ENCODE data around the gene LRRC38. TPM values are rescaled to one million over a fixed set of nuclear protein-coding genes. Genes with fewer than 3 reads are reported as not detected.

Gene LRRC38
- total and polyA plus RNA-seq, 2 of the 8 experiments (the other 6 are each of a cell fraction or from before 2014, with no cell fraction given), result 0.17 to 0.63 TPM

GRCh38 chr1:13500806-13501205, 13.0 kb downstream of the LRRC38 start:
- H2BK12ac ChIP-seq (ENCODE audit: low read depth, low read length), result no peak overlapping the region
- H3K18ac ChIP-seq (ENCODE audit: extremely low read depth, low read length), result no peak overlapping the region
- no peaks in the 10 kb centered on the region for H3K79me1 ChIP-seq (ENCODE audit: low read depth, low read length)
- H2BK20ac ChIP-seq (ENCODE audit: low read length), result no peak overlapping the region
- no peak overlapping the region for H3K4me2 ChIP-seq (ENCODE audit: insufficient read depth in 1 of 2, low read depth in 2 of 2, low read length in 2 of 2)
- ChIA-PET POLR2A (ENCODE audit: partially characterized antibody) (no interaction called here), CTCF (ENCODE audit: partially characterized antibody) (interaction anchor here (1.7 kb wide), 1 partner anchor 16 kb away, joined by 7 read pairs; no protein-coding TSS in a partner anchor)
- TF ChIP-seq TAF1 (IDR thresholded peaks at IDR 0.05; ENCODE audit: low read depth, low read length), result no peak
- no peak overlapping the region for H3K23ac ChIP-seq (ENCODE audit: insufficient read length)
- H3K9ac ChIP-seq (replicated peaks in 1 of 4; ENCODE audit: extremely low read depth in 1 of 4, low read depth in 3 of 4, low read length in 3 of 4), result no peak overlapping the region
- no peaks in the 10 kb centered on the region; a peak in 2 of 7 replicates for H3K27me3 ChIP-seq (replicated peaks in 1 of 4; ENCODE audit: control insufficient read depth in 3 of 4, extremely low read depth in 1 of 4, insufficient read depth in 3 of 4, low read length in 3 of 4)
- no peak overlapping the region for H2BK120ac ChIP-seq (replicated peaks; ENCODE audit: low read depth, low read length)
- H2BK15ac ChIP-seq (ENCODE audit: low read length), result no peak overlapping the region
- H3K56ac ChIP-seq (replicated peaks; ENCODE audit: insufficient read length, low read depth, low read length), result no peak overlapping the region
- H4K20me1 ChIP-seq (replicated peaks in 1 of 2; ENCODE audit: control insufficient read depth in 1 of 2, insufficient read depth in 2 of 2, low read length in 2 of 2), result no peaks in the 10 kb centered on the region
- no peak overlapping the region for H2AK5ac ChIP-seq (ENCODE audit: low read depth, low read length)
- H3K27ac ChIP-seq (ENCODE audit: low read depth, low read length), result no peak overlapping the region
- DNase-seq (ENCODE audit: low read depth in 1 of 2, low spot score in 2 of 2) (no peak), FAIRE-seq (no peak)
- H3K23me2 ChIP-seq (ENCODE audit: low read depth, low read length), result no peaks in the 10 kb centered on the region
- peaks cover 0 to 6% of the 10 kb centered on the region in 2 experiments; a peak in 2 of 4 replicates for H3K9me3 ChIP-seq (ENCODE audit: insufficient read depth in 2 of 2, low read depth in 1 of 2, low read length in 1 of 2)
- H2AFZ ChIP-seq (ENCODE audit: low read length), result no peak overlapping the region
- H3K4me1 ChIP-seq (replicated peaks in 1 of 4; ENCODE audit: control insufficient read depth in 3 of 4, insufficient read depth in 4 of 4, low read length in 3 of 4), result peaks cover 0 to 11% (median 3%) of the 10 kb centered on the region in 4 experiments; a peak in 4 of 7 replicates
- 87% methylated on average over 10 of the region's 10 CpGs; no CpG with 5 or more reads in 1 of the 2 experiments for WGBS, 2 experiments (ENCODE audit: extremely low coverage in 1 of 2, insufficient coverage in 1 of 2, insufficient read length in 1 of 2, insufficient replicate concordance in 2 of 2, low coverage in 1 of 2, low lambda C conversion rate in 2 of 2, missing lambda C conversion rate in 1 of 2)
- no peak overlapping the region for H2BK5ac ChIP-seq (ENCODE audit: low read depth, low read length)
- H4K8ac ChIP-seq (ENCODE audit: extremely low read depth, insufficient read depth, low read length), result no peak overlapping the region
- H3K4me3 ChIP-seq (ENCODE audit: extremely low read depth in 1 of 4, insufficient read depth in 2 of 4, low read depth in 3 of 4, low read length in 4 of 4), result no peak overlapping the region
- no peak overlapping the region for H4K5ac ChIP-seq (ENCODE audit: insufficient read length, low read depth, low read length)
- H4K91ac ChIP-seq (replicated peaks; ENCODE audit: insufficient read length, low read length), result no peak overlapping the region
- no peaks in the 10 kb centered on the region for H3K36me3 ChIP-seq (ENCODE audit: control insufficient read depth in 2 of 4, insufficient read depth in 4 of 4, low read length in 3 of 4)
- no peak overlapping the region for H3K4ac ChIP-seq (replicated peaks; ENCODE audit: insufficient read length, low read depth, low read length)
- no peaks in the 10 kb centered on the region for H3K79me2 ChIP-seq (ENCODE audit: control insufficient read depth in 1 of 2, insufficient read depth in 2 of 2, low read length in 2 of 2)
- H3K14ac ChIP-seq (ENCODE audit: insufficient read length), result no peak overlapping the region
